Astrocyte of the spinal cord (primary cell): ENCODE data around the gene CGB7.
"Not testable (repeated sequence)": the region's sequence is repeated elsewhere in the genome, so short reads cannot be mapped to it uniquely, and the experiment has no call there.

ENCODE experiments used
- DNase-seq: peaks from one replicate; pipeline ENCODE4 v3.0.0; 2011; ENCODE audit warnings: low read depth, low spot score
- H3K4me3 ChIP-seq: 2 replicates; pipeline ENCODE4 v1.5.1; 2011; ENCODE audit warnings: low read depth, mild to moderate bottlenecking, low read length, moderate library complexity
- in situ Hi-C: cut with HindIII; loops from 2 replicates; pipeline ENCODE4 v1.10.0; 2017; ENCODE audit warnings: low sequenced_read_pairs
- TF ChIP-seq, protein P1 (sequence below): IDR thresholded peaks from 2 replicates; pipeline ENCODE4 v1.5.1; 2012; ENCODE audit warnings: low read depth, mild to moderate bottlenecking, low read length, inconsistent platforms

Gene CGB7

GRCh38 chr19:49064768-49065611, 7.4 kb upstream of the CGB7 start, which contains the start of gene NTF4:
Gene NTF4, minus strand, starts transcription at chr19:49064818. Its CDS starts 2,821 bp downstream, at chr19:49061997.
- TF ChIP-seq, protein P1, sequence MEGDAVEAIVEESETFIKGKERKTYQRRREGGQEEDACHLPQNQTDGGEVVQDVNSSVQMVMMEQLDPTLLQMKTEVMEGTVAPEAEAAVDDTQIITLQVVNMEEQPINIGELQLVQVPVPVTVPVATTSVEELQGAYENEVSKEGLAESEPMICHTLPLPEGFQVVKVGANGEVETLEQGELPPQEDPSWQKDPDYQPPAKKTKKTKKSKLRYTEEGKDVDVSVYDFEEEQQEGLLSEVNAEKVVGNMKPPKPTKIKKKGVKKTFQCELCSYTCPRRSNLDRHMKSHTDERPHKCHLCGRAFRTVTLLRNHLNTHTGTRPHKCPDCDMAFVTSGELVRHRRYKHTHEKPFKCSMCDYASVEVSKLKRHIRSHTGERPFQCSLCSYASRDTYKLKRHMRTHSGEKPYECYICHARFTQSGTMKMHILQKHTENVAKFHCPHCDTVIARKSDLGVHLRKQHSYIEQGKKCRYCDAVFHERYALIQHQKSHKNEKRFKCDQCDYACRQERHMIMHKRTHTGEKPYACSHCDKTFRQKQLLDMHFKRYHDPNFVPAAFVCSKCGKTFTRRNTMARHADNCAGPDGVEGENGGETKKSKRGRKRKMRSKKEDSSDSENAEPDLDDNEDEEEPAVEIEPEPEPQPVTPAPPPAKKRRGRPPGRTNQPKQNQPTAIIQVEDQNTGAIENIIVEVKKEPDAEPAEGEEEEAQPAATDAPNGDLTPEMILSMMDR, result no peak
- peak within 1 kb of the TSS; percentile 27 for H3K4me3 ChIP-seq
- no peak for DNase-seq
- in situ Hi-C loops, result no loop called here

DNA sequence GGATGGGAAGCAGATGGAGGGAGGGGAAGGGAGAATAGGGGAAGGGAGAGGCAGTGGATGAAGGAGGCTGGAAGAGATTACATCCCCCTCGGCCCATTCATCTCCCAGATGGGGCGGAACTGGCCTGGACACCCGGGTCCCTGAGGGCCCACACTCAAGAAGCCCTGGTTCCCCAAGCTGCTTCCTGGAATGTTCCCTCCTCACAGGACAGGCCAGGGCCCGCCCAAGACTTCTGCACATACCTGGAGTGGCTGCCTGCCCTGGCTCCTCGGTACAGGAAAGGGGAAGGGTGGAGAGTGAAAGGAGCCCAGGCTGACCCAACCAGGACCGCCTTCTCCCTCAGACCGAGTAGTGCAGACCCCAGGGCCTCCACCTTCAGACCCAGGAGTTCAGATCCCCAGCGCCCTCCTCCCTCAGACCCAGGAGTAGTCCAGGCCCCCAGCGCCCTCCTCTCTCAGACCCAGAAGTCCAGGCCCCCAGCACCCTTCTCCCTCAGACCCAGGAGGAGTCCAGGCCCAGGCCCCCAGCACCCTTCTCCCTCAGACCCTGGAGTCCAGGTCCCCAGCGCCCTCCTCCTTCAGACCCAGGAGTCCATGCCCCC, 6.6 kb upstream of the CGB7 start:
- DNase-seq, result no peak
- no peak overlapping the region for H3K4me3 ChIP-seq
- TF ChIP-seq, protein P1, result no peak
- in situ Hi-C loops, result no loop called here

- in situ Hi-C loops, result no loop called here
- H3K4me3 ChIP-seq, result no peak overlapping the region
- TF ChIP-seq, protein P1, result no peak
- DNase-seq, result no peak
These were observed 3.9 kb upstream of the CGB7 start for GRCh38 chr19:49061445-49061844.

DNA sequence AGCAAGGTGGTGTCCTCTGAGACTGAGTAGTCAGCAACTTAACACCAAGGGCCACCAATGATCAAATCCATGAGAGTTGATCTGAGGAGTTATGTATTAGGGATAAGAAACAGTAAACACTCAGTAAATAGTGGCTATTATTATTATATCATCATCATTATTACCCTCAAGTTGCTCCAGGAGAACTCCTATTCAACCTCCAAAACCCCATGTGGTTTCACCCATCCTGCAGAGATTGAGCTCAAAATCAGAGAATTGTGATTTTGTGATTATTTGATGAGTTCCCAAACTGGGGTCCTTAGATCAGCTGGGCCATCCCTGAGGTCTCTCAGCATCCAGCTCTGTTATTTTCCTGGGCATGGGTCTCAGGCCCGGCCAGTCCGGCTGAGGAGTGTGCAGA, 3.5 kb upstream of the CGB7 start:
- TF ChIP-seq, protein P1, result no peak
- DNase-seq, result no peak
- H3K4me3 ChIP-seq, result no peak overlapping the region
- in situ Hi-C loops, result no loop called here

DNA sequence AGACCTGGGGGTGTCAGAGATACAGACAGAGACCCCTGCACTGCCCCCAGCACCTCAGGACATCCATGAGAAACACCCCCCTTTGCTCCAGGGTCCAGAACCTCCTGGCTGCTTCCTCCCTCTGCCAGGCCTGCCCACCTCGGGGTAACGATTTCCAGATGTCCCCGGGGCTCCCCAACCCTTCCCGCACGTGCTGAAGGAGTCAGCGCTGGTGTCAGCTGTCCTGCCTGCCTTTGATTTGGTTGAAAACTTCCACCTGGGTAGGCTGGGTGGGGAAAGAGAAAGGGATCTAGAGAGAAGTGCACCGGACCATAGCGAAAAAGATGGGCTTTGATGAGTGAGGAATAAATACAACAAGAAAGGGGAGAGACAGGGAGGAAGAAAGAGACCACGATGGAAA, 1.5 kb upstream of the CGB7 start:
- TF ChIP-seq, protein P1, result no peak
- in situ Hi-C loops, result no loop called here
- no peak overlapping the region for H3K4me3 ChIP-seq
- no peak for DNase-seq

DNA sequence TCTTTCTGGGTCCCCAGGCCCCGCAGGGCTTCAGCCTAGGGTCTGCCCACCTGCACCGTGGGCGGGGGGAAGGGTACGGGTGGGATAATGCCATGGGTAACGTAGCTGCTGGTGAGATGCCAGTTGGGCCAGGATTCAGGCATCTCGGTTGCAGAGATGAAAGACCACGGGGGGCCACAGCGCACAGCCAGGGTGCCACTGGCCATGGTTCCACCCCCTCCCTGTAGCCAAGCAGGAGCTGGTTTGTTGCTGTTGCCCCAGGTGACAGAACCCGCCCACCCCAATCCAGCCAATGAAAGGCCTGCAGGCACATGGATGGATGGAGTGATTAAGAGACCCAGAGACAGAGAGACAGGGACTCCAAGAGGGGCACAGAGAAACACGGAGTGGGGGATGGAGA, 1.0 kb upstream of the CGB7 start:
- in situ Hi-C loops, result no loop called here
- no peak overlapping the region for H3K4me3 ChIP-seq
- peak; percentile 35 for DNase-seq
- TF ChIP-seq, protein P1, result no peak

- DNase-seq, in situ Hi-C loops: not testable (repeated sequence)
- peak overlapping the region; percentile 53 for H3K4me3 ChIP-seq
These were observed 500 bp downstream of the CGB7 start for GRCh38 chr19:49056902-49057596.
